GM12873 (cell line): ENCODE measurements around the gene CHD8.
A peak's percentile ranks its signal among the peaks of the same experiment; 100 is the strongest.

ENCODE experiments used
- CTCF ChIP-seq: IDR thresholded peaks from 2 replicates; pipeline ENCODE4 v1.5.1; 2012; ENCODE audit warnings: low read depth, mild to moderate bottlenecking, moderate library complexity, low read length, control low read depth; ENCODE audit not compliant: insufficient read depth; ENCODE audit errors: missing control alignments

The CHD8 gene

GRCh38 chr14:21494902-21495762, 39.2 kb upstream of the CHD8 start:
- TF ChIP-seq CTCF, result no peak

DNA sequence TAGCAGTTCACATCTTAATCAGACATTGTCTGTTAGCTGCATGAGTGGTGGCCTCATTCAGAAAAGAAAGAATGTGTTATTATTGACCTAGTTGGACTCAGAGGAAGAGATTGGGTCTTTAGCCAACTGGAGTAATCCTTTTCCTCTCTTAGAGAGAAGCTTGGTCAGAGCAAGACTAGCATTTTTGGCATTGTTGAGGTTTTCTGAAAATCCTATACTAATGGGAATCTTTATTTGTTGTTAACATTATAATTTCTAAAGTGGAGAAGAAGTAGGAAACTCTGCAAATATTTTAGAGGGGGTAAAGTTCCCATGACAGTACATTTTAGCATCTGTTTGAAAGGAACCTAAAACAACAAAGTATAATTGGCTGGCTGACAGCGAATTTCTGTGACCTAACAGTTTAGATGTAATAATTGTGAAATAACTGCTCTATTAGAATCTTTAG, 30.7 kb upstream of the CHD8 start:
- TF ChIP-seq CTCF, result no peak

DNA sequence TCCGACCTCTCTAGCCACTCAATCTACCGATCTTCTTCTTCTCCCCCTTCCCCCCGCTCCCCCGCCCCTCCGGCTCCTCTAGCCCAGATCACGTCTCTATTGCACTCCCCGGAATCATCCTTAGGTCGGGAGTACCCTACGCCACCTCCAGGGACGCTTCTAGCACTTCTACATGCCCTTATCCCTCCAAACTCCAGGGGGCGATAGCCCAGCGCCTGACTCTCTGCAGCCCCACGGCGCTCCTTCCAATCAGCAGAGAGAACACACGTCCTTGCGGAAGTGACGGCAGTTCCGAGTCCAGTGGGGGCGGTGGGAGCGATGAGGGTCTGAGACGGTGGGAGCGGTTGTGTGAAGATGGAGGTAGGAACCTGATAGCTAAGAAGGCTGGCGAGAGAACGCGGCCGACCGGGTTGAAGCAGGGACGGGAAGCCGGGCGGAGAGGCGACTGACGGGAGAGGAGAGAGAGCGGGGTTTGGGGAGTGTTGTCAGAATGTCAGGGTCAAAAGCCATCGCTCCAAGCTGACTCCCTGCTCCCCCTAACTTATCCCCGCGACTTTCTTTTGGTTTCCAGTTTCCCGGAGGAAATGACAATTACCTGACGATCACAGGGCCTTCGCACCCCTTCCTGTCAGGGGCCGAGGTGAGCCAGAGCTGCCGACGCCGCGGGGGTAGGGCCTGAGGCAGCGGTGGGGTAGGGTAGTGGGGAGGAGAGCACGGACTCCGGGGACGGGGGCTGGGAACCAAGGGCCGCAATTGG, 21.2 kb upstream of the CHD8 start, which contains the start of the genes RAB2B and TOX4:
Gene RAB2B (minus strand): TSS at position 35 of the 757 bp plus-strand sequence. CDS start 87 bp downstream, outside the sequence.
Gene TOX4 (plus strand): TSS at position 271 of the 757 bp plus-strand sequence. CDS start 84 bp downstream, at position 355.
- peak; percentile 99 for TF ChIP-seq CTCF

- no peak for TF ChIP-seq CTCF
Observed at GRCh38 chr14:21476523-21476924, 20.6 kb upstream of the CHD8 start.

DNA sequence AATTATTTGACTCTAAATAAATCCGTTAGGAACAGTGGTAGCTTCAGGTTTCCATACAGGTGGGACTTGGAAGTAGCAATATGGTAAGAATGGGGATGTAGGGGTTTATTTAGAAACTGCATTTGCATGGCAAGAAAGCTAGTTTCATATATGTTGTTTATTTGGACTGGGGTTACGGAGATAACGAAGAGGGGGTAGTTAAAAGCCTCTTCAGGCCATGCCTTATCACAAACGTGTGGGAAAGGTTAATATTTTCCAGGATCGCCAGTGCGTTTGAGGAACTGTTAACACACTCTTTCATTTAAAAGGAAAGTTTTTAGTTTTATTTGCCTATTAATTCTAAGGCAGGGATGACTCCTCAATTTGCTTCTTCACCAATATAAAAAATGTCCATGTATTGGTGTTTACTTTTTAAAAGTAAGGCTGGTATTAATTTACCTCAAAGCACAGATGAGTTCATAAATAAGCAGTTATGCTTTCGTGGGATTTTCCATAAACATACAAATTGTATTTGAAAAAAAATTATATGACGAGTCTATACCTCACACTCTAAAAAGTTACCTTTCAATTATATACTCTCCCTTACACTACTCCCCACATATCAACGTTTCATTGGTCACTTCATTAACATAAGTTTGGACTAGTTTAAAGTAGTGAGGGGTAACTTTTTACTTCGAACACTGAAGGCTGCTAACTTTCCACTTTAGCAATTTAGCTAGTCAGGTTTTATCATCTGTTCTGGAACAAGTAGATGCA, 20.0 kb upstream of the CHD8 start:
- TF ChIP-seq CTCF, result no peak

GRCh38 chr14:21467616-21468015, 11.7 kb upstream of the CHD8 start:
- no peak for TF ChIP-seq CTCF
